ENCODE results near the gene FAM168A. TPM values are rescaled to one million over a fixed set of nuclear protein-coding genes. Genes with fewer than 3 reads are reported as not detected.

The FAM168A gene
- polyA plus RNA-seq, 4 donors, result 42.2 to 50.6 (median 46.0) TPM

GRCh38 chr11:73380897-73381410 lies 217.0 kb downstream of the FAM168A start:
- DNase-seq (ENCODE audit: low read depth in 4 of 4, low spot score in 3 of 4), result no peak

- no peak for DNase-seq (ENCODE audit: low read depth in 4 of 4, low spot score in 3 of 4)
Measured at GRCh38 chr11:73380331-73380730, 217.6 kb downstream of the FAM168A start.

- no peak for DNase-seq (ENCODE audit: low read depth in 4 of 4, low spot score in 3 of 4)
Measured at GRCh38 chr11:73379189-73379880, 218.6 kb downstream of the FAM168A start.

- DNase-seq (ENCODE audit: low read depth in 4 of 4, low spot score in 3 of 4), result no peak
Measured at GRCh38 chr11:73376803-73377629, 220.9 kb downstream of the FAM168A start.

GRCh38 chr11:73376160-73376802 lies 221.6 kb downstream of the FAM168A start, which contains the start of gene RELT:
Gene RELT, plus strand, starts transcription at chr11:73376399. Its CDS starts 12,738 bp downstream, at chr11:73389137.
- peak; percentile 55 to 84 (median 80) for DNase-seq (ENCODE audit: low read depth in 4 of 4, low spot score in 3 of 4)

GRCh38 chr11:73375830-73376159 lies 222.1 kb downstream of the FAM168A start:
- no peak for DNase-seq (ENCODE audit: low read depth in 4 of 4, low spot score in 3 of 4)

GRCh38 chr11:73374151-73374550 lies 223.8 kb downstream of the FAM168A start:
- DNase-seq (ENCODE audit: low read depth in 4 of 4, low spot score in 3 of 4), result no peak

- no peak for DNase-seq (ENCODE audit: low read depth in 4 of 4, low spot score in 3 of 4)
Measured at GRCh38 chr11:73372375-73372993, 225.4 kb downstream of the FAM168A start.

GRCh38 chr11:73367482-73368024 lies 230.4 kb downstream of the FAM168A start:
- DNase-seq (ENCODE audit: low read depth in 4 of 4, low spot score in 3 of 4), result no peak

GRCh38 chr11:73366953-73367352 lies 231.0 kb downstream of the FAM168A start:
- no peak for DNase-seq (ENCODE audit: low read depth in 4 of 4, low spot score in 3 of 4)

GRCh38 chr11:73366265-73366610 lies 231.7 kb downstream of the FAM168A start:
- DNase-seq (ENCODE audit: low read depth in 4 of 4, low spot score in 3 of 4), result no peak

- no peak for DNase-seq (ENCODE audit: low read depth in 4 of 4, low spot score in 3 of 4)
Measured at GRCh38 chr11:73365352-73366264, 232.3 kb downstream of the FAM168A start.

GRCh38 chr11:73363147-73363546 lies 234.8 kb downstream of the FAM168A start:
- DNase-seq (ENCODE audit: low read depth in 4 of 4, low spot score in 3 of 4), result no peak

- DNase-seq (ENCODE audit: low read depth in 4 of 4, low spot score in 3 of 4), result no peak
Measured at GRCh38 chr11:73361953-73362776, 235.7 kb downstream of the FAM168A start.

- no peak for DNase-seq (ENCODE audit: low read depth in 4 of 4, low spot score in 3 of 4)
Measured at GRCh38 chr11:73360743-73361369, 237.1 kb downstream of the FAM168A start.

- DNase-seq (ENCODE audit: low read depth in 4 of 4, low spot score in 3 of 4), result no peak
Measured at GRCh38 chr11:73359930-73360742, 237.8 kb downstream of the FAM168A start.

GRCh38 chr11:73359341-73359740 lies 238.6 kb downstream of the FAM168A start:
- no peak for DNase-seq (ENCODE audit: low read depth in 4 of 4, low spot score in 3 of 4)

All from left renal pelvis (tissue), 4 donors.